Keratinocyte (primary cell): ENCODE measurements around the gene TEAD4.
"Not testable (repeated sequence)": the region's sequence is repeated elsewhere in the genome, so short reads cannot be mapped to it uniquely, and the experiment has no call there.

Source experiments
- CTCF ChIP-seq, 3 experiments: IDR thresholded peaks in 1 of 3; conservative IDR thresholded peaks in 1 of 3; optimal IDR thresholded peaks in 1 of 3; 2 replicates in 2 of 3; 3 replicates in 1 of 3; pipeline versions ENCODE3 to v1.5.1; 2011; ENCODE audit warnings: low read length in 3 of 3, mild to moderate bottlenecking in 3 of 3, moderate library complexity in 2 of 3, control low read depth in 1 of 3, inconsistent platforms in 1 of 3; ENCODE audit not compliant: insufficient read depth in 2 of 3; ENCODE audit errors: extremely low read depth in 1 of 3
- EZH2 ChIP-seq: IDR thresholded peaks from one replicate; pipeline ENCODE4 v1.6.1; 2012; ENCODE audit warnings: inconsistent platforms, mild to moderate bottlenecking, low read length, moderate library complexity

- TF ChIP-seq CTCF (optimal IDR thresholded peaks at IDR 0.05 in 1 of 3, IDR thresholded peaks at IDR 0.05 in 1 of 3, conservative IDR thresholded peaks at IDR 0.05 in 1 of 3; ENCODE audit: extremely low read depth in 1 of 3, insufficient read depth in 2 of 3, low read length in 3 of 3); EZH2: not testable (repeated sequence)
Measured at GRCh38 chr12:3065846-3066245, 106.6 kb downstream of the TEAD4 start.
